Panc1 (cell line): ENCODE measurements around the gene OTUD6A.

ENCODE experiments used
- CTCF ChIP-seq: fragments of 450-650 bp; IDR thresholded peaks from 2 replicates; pipeline ENCODE4 v1.5.1; 2017; ENCODE audit warnings: mild to moderate bottlenecking
- SIN3A ChIP-seq: IDR thresholded peaks from 2 replicates; pipeline ENCODE4 v1.6.1; 2012; ENCODE audit warnings: low read depth, mild to moderate bottlenecking, low read length, moderate library complexity, borderline replicate concordance; ENCODE audit not compliant: insufficient read depth

- no peak for TF ChIP-seq CTCF
- no peak for TF ChIP-seq SIN3A
Measured at GRCh38 chrX:70026851-70027200, 35.4 kb upstream of the OTUD6A start.
